Cardiac septum (tissue), 1 donor: Measurements from ENCODE around the gene CHST6. TPM values are rescaled to one million over a fixed set of nuclear protein-coding genes. Genes with fewer than 3 reads are reported as not detected.
"Not testable (repeated sequence)": the region's sequence is repeated elsewhere in the genome, so short reads cannot be mapped to it uniquely, and the experiment has no call there.

Source experiments
- DNase-seq: peaks from one replicate; pipeline ENCODE4 v3.0.0-alpha.2; 2020; ENCODE audit warnings: low spot score
- intact Hi-C: fragments of 100-400 bp; cut with DNase I; formaldehyde crosslinking; loops from one replicate; pipeline ENCODE4 v1.14.0; 2022
- total RNA-seq: library from RNA; stranded (reverse); fragmentation: NEBNext Ultra II Directional; extraction: Animal tissue kit (Norgen Biotek cat#: 25700); gene quantifications from one replicate; pipeline ENCODE4 v1.2.1, GENCODE V29; 2021
- donor health status: DM: no; HTN: no; CAD: no.

CHST6 gene
- total RNA-seq, 1 donor from 2014 or later, result 4.5 TPM

DNA sequence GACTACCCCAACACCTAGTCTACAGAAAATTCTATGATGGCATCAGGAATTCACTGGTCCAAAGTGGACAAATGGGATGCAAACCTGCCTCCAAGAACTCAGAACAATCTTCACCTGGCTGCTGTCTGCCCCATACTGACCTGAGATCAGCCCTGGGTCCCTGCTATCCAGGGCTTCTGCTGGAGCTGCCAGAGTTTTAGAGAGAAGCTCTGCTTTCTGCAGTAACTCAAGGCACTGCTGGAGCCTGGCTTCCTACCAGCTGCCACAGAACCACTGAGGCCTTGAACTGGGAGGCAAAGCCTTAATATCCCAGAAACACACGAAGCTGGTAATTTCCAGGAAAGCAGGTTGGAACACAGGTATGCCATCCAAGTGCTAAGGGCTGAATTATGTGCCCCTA is 38.3 kb downstream of the CHST6 start:
- DNase-seq, result no peak
- intact Hi-C loops, result no loop called here

DNA sequence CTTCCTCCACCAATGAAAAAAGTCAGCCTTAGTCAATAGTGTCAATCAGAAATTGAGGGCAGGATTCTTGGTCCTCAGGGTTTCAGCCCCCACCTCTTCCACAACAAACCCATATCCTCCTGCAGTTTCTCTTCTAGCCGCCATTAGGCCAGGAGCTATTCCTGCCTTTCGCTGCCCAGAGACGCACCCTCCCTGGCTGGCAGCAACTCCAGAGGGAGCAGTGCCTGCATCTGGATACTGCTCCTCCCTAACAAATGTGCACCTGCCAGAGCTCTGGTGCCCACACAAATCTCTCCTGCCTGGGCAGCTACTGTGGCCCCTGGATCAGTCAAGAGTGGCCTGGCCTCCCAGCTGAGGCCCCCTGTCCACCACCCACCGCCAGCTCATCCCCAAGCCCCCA is 38.8 kb downstream of the CHST6 start:
- intact Hi-C loops, result not testable (repeated sequence)

DNA sequence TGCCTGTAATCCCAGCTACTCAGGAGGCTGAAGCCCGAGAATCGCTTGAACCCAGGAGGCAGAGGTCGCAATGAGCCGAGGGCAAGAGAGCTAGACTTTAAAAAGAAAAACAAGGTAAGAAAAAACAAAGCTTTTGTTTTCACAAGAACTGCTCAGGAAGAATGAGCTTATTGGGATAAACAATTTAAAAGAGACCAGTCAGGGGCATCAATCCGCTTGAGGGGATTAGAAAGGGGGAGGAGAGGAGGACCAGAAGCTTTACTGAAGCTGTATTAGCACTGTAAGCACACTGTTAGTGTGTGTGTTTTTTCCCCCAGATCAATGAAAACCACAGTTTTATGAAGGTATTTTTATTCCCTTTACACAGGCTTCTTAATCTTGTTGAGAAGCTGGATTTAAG is 39.6 kb downstream of the CHST6 start:
- no peak for DNase-seq
- intact Hi-C loops, result no loop called here

More for the DNA sequence above, 38.8 kb downstream of the CHST6 start:
- not testable (repeated sequence) for DNase-seq

- intact Hi-C loops, result no loop called here
- no peak for DNase-seq
Measured at GRCh38 chr16:75452464-75453190, 42.6 kb downstream of the CHST6 start.

- no peak for DNase-seq
- intact Hi-C loops, result no loop called here
Measured at GRCh38 chr16:75446416-75446815, 48.8 kb downstream of the CHST6 start.

DNA sequence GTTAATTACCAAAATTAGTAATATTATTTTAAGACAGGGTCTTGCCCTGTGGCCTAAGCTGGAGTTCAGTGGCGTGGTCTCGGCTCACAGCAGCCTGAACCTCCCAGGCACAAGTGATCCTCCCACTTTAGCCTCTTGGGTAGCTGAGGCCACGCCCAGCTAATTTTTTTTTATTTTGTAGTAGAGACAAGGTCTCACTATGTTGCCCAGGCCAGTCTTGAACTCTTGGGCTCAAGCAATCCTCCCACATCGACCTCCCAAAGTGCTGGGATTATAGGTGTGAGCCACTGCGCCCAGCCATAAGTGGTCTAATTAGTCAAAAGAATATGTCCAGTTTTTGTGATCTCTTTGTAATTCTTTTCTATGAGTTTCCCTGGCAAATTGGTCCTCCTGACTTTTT is 49.9 kb downstream of the CHST6 start:
- intact Hi-C loops, result no loop called here
- no peak for DNase-seq

DNA sequence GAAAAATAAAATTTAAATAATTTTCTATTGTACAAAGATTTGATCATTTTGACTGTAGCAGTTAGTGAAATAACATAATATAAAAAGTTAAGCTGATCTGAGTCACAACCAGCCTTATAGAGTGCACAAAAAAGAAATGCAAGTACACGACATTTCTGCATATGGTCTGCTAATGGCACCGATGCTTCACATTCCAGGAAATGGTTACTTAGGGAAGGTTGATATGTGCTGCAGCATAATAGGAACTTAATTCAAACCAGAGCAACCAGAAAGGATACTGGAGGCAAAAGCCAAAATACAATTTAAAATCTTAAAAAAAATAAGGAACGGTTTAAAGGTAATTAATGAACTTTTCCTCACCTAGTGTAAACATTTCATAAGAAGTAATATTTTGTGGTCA is 51.9 kb downstream of the CHST6 start:
- no peak for DNase-seq

DNA sequence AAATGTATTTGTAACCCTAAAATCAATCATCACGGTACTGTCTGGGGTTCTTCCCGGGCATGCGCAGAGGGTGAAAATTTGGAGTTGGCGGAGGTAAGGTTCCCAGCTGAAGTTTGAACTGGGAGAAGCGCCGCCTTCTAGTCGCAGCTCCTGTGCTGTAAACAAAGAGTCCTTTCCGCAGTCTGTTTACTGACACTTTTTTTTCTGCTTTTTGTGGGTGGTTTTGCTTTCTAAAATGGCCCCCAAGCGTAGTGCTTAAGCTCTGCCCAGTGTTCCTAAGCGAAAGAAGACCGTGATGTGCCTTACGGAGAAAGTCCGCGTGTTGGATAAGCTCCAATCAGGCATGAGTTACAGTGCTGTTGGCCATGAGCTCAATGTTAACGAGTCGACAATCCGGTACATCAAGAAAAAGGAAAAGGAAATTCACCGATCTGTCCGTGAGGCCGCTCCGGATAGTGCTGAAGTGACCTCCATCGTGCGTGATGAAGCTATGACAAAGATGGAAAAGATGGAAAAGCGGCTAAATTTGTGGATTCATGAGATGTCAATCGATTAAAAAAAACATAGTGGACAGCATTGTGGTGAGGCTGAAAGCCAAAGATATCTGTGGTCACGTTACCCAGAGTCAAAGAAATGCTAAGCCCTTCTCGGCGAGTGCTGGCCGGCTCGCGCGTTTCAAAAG is 61.4 kb downstream of the CHST6 start:
- no peak for DNase-seq
- intact Hi-C loops, result no loop called here

More for the DNA sequence above, 51.9 kb downstream of the CHST6 start:
- intact Hi-C loops, result no loop called here

DNA sequence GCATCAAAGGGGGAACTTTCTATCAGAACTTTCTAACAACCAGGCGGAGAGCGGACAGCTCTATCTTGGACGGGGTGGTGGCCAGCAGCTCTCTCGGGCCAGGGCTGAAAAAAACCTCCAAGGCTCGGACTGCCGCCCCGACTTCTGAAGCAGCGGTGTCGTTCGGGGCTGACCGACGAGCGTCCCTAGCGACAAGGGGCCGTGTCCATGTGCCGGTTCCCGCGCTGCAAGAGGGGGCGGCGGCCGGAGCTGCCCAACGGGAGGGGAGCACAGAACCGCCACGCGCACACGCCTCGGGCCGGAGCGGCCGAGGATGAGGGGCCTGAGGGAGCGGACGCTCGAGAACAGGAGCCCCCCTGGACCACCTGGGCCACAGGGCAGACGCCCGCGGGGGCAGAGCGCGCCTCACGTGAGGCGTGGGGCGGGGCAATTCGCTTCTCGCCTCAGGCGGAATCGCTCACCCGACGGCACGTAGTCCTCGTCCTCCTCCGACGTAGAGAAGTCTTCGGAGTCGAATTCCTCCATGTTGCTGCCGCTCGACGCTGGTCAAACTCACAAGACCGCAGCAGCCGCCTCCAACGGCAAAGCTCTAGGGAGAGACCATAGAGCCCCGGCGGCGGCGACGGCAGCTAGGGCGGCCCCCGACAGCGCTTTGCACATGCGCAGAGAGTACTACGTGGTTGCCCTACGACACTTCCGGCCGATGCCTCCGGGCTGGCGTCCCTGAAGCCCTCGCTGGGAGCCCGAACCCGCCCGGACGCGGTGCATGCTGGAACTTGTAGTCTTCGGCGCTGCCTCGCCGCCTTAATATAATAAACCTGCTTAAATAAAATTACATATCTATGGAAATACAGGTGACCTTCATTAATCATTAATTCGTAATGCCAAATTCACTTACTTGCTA is 62.2 kb downstream of the CHST6 start, which contains the start of gene CFDP1:
TSS of gene CFDP1 (minus strand) at position 676 of the 904 bp plus-strand sequence. CDS start at position 525, 151 bp downstream.
- DNase-seq, result peak; percentile 99
- intact Hi-C loops, result no loop called here

DNA sequence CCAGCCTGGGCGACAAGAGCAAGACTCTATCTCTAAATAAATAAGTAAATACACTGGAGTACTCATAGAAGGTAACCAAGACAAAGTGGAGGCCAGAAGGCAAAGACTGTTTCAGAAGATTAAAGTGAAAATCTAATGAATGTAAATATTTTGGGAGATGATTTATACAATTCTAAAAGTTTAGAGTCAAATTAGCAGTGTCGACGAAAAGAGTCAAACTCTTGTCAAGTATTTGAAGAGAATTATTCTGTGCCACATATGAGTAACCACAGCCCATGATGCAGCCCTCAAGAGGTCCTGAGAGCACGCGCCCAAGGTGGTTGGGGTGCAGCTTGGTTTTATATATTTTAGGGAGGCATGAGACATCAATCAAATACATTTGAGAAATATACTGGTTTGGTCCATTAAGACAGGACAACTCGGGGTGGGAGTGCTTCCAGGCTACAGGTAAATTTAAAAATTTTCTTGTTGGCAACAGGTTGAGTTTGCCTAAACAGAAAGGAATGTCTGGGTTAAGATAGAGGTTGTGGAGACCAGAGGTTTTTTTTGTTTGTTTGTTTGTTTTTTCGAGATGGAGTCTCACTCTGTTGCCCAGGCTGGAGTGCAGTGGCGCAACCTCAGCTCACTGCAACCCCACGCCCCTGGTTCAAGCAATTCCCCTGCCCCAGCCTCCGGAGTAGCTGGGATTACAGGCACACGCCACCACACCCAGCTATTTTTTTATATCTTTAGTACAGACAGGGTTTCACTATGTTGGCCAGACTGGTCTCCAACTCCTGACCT is 65.4 kb downstream of the CHST6 start:
- intact Hi-C loops, result no loop called here
- DNase-seq, result no peak

- DNase-seq, intact Hi-C loops: not testable (repeated sequence)
Measured at GRCh38 chr16:75426524-75426923, 68.7 kb downstream of the CHST6 start.

DNA sequence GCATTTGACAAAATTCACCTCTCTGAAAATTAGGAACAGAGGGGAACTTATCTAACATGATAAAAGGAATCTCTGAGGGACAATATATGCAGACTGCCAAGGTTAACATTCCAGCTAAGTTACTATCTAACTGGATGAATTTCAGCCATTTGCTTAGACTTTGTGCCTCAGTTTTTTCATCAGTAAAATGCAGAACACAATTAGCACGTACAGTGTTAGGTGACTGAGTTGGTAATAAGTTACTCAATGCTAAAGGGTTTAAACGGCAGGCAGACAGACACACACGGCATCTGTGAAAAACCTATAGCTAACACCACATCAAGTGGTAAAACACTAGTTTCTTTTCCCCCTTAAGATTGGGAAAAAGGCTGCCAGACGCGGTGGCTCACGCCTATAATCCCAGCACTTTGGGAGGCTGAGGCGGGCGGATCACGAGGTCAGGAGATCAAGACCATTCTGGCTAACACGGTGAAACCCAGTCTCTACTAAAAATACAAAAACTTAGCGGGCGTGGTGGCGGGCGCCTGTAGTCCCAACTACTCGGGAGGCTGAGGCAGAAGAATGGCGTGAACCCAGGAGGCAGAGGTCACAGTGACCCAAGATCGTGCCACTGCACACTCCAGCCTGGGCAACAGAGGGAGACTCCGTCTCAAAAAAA is 71.0 kb downstream of the CHST6 start:
- DNase-seq, result not testable (repeated sequence)

DNA sequence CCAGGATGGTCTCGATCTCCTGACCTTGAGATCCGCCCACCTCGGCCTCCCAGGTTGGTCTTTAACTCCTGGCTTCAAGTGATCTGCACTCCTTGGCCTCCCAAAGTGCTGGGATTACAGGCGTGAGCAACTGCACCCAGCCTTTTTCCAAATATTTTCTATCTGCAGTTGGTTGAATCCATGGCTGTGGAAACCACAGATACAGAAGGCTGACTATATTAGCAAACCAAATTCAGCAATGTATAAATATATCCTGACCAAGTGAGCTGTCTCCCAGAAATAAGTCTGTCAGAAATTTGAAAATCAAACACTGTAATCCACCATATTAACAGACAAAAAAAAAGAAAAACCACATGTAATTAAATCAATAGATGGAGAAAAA is 71.5 kb downstream of the CHST6 start:
- no peak for DNase-seq
- intact Hi-C loops, result no loop called here

More for the DNA sequence above, 71.0 kb downstream of the CHST6 start:
- intact Hi-C loops, result not testable (repeated sequence)

Other genes starting within 250 kb of the CHST6 start
- 80.3 TPM for gene BCAR1, start 243.8 kb downstream of the CHST6 start, total RNA-seq
- gene CFDP1, start 61.9 kb downstream of the CHST6 start, total RNA-seq, result 24.6 TPM
- gene TMEM170A, start 30.8 kb downstream of the CHST6 start, total RNA-seq, result 10.4 TPM
- gene CHST5, start 40.7 kb upstream of the CHST6 start, total RNA-seq, result 0.11 TPM
- gene TMEM231, start 60.8 kb upstream of the CHST6 start, total RNA-seq, result 8.5 TPM
- 233 TPM for gene GABARAPL2, start 70.9 kb upstream of the CHST6 start, total RNA-seq
- gene ADAT1, start 127.8 kb upstream of the CHST6 start, total RNA-seq, result 28.0 TPM
- 89.3 TPM for gene KARS1, start 152.2 kb upstream of the CHST6 start, total RNA-seq
- gene TERF2IP, start 152.3 kb upstream of the CHST6 start, total RNA-seq, result 76.0 TPM
- not detected for gene CPHXL2, start 181.6 kb upstream of the CHST6 start, total RNA-seq
- gene DUXB, start 206.0 kb upstream of the CHST6 start, total RNA-seq, result not detected
- not detected for gene CPHXL, start 231.0 kb upstream of the CHST6 start, total RNA-seq